GM18498 (cell line): ENCODE results near the gene SCTR.
A peak's percentile ranks its signal among the peaks of the same experiment; 100 is the strongest.

Experiments
- ATAC-seq: cut with Tn5 transposase; IDR thresholded peaks from one replicate; pipeline ENCODE4 v1.9.1; 2021; ENCODE audit warnings: mild to moderate bottlenecking, moderate library complexity; ENCODE audit not compliant: unreplicated experiment

Gene SCTR

GRCh38 chr2:119523952-119524694 lies at the start of gene SCTR:
SCTR (minus strand) TSS chr2:119524483; CDS start chr2:119524226, 257 bp downstream.
- no peak for ATAC-seq

GRCh38 chr2:119567292-119567691 lies 43.0 kb upstream of the SCTR start:
- ATAC-seq: no peak

- no peak for ATAC-seq
Measured at GRCh38 chr2:119565481-119565880, 41.2 kb upstream of the SCTR start.

- no peak for ATAC-seq
Measured at GRCh38 chr2:119553687-119554344, 29.5 kb upstream of the SCTR start.

- no peak for ATAC-seq
Measured at GRCh38 chr2:119552902-119553301, 28.6 kb upstream of the SCTR start.

- no peak for ATAC-seq
Measured at GRCh38 chr2:119550856-119551255, 26.6 kb upstream of the SCTR start.

- ATAC-seq: no peak
Measured at GRCh38 chr2:119550346-119550745, 26.1 kb upstream of the SCTR start.

GRCh38 chr2:119549241-119549640 lies 25.0 kb upstream of the SCTR start:
- ATAC-seq: no peak

- no peak for ATAC-seq
Measured at GRCh38 chr2:119548516-119549120, 24.3 kb upstream of the SCTR start.

- no peak for ATAC-seq
Measured at GRCh38 chr2:119546447-119546767, 22.1 kb upstream of the SCTR start.

GRCh38 chr2:119545754-119546446 lies 21.6 kb upstream of the SCTR start:
- no peak for ATAC-seq

- ATAC-seq: no peak
Measured at GRCh38 chr2:119544939-119545475, 20.7 kb upstream of the SCTR start.

- peak; percentile 81 for ATAC-seq
Measured at GRCh38 chr2:119544075-119544938, 20.0 kb upstream of the SCTR start, which contains the start of gene CFAP221. CFAP221 (plus strand) TSS chr2:119544449; CDS start chr2:119546132, 1,683 bp downstream.

- ATAC-seq: no peak
Measured at GRCh38 chr2:119541476-119541875, 17.2 kb upstream of the SCTR start.

GRCh38 chr2:119537792-119538191 lies 13.5 kb upstream of the SCTR start:
- ATAC-seq: no peak

GRCh38 chr2:119536707-119537106 lies 12.4 kb upstream of the SCTR start:
- ATAC-seq: no peak

GRCh38 chr2:119536211-119536610 lies 11.9 kb upstream of the SCTR start:
- ATAC-seq: no peak

GRCh38 chr2:119533560-119533959 lies 9.3 kb upstream of the SCTR start:
- no peak for ATAC-seq

- no peak for ATAC-seq
Measured at GRCh38 chr2:119531292-119531691, 7.0 kb upstream of the SCTR start.

- ATAC-seq: no peak
Measured at GRCh38 chr2:119527999-119528398, 3.7 kb upstream of the SCTR start.
